HCT116 (cell line): ENCODE results near the gene MYH15. TPM values are rescaled to one million over a fixed set of nuclear protein-coding genes. Genes with fewer than 3 reads are reported as not detected.

Source experiments
- ATAC-seq: fragments of 200-7000 bp; cut with Tn5 transposase; 2 replicates; pipeline ENCODE4 v1.9.1; 2020; ENCODE audit warnings: mild to moderate bottlenecking, moderate library complexity
- BruUV-seq: library from RNA; stranded (reverse); fragments of 400-500 nt; replicated peaks from 2 replicates; lab custom pipeline; 2021; lab: Mats Ljungman, UMichigan
- CTCF ChIA-PET: fragments of 300-600 bp; sonication (Branson Sonifier 250); formaldehyde crosslinking; loops from one replicate; lab custom pipeline; 2021; ENCODE audit warnings: antibody characterized with exemption; lab: Charles Lee
- POLR2A ChIA-PET: fragments of 300-600, 350-600 bp; sonication (Branson Sonifier 250); formaldehyde crosslinking; loops from one replicate; lab custom pipeline; 2021; ENCODE audit warnings: antibody characterized with exemption; lab: Charles Lee
- RAD21 ChIA-PET, 2 experiments: fragments of 300-600 bp; sonication (Branson Sonifier 250); formaldehyde crosslinking; loops; one replicate each; lab custom pipeline; 2023; ENCODE audit warnings: low total read pairs in 2 of 2; ENCODE audit not compliant: uncharacterized antibody in 2 of 2, unreplicated experiment in 2 of 2, low non-redundant PET in 1 of 2; lab: Charles Lee
- DNase-seq: peaks from one replicate; pipeline ENCODE4 v3.0.0-alpha.2; 2010; ENCODE audit warnings: low read depth, low spot score
- H2AFZ ChIP-seq: fragments of 200-600 bp; shearing (Covaris generic), sonication (generic); 2 replicates; pipeline ENCODE4 v1.6.1; 2017; ENCODE audit warnings: low read depth, mixed run types, mixed read lengths, antibody characterized with exemption, low read length; ENCODE audit not compliant: poor library complexity, severe bottlenecking
- H3K27ac ChIP-seq: 2 replicates; pipeline ENCODE4 v1.5.1; 2012; ENCODE audit warnings: low read depth, low read length
- H3K27me3 ChIP-seq: fragments of 200-600 bp; sonication (generic); 2 replicates; pipeline ENCODE4 v1.6.1; 2016; ENCODE audit warnings: mixed run types, low read length, mixed read lengths; ENCODE audit not compliant: insufficient read depth
- H3K36me3 ChIP-seq, 2 experiments: fragments of 200-500 bp in 1 of 2; fragments of 200-600 bp in 1 of 2; sonication (Bioruptor generic) in 1 of 2; sonication (generic) in 1 of 2; 2 replicates each; pipeline versions ENCODE4 v1.5.1 to v1.6.1; 2014 to 2016; ENCODE audit warnings: low read length in 2 of 2, inconsistent platforms in 1 of 2, mixed read lengths in 1 of 2, mixed run types in 1 of 2; ENCODE audit not compliant: insufficient read depth in 2 of 2, control insufficient read depth in 1 of 2
- H3K4me1 ChIP-seq, 2 experiments: fragments of 200-600 bp in 1 of 2; sonication (generic) in 1 of 2; 2 replicates each; pipeline versions ENCODE4 v1.5.1 to v1.6.1; 2012 to 2017; ENCODE audit warnings: low read length in 2 of 2, inconsistent platforms in 1 of 2, mild to moderate bottlenecking in 1 of 2, mixed read lengths in 1 of 2, mixed run types in 1 of 2, moderate library complexity in 1 of 2; ENCODE audit not compliant: insufficient read depth in 2 of 2, control insufficient read depth in 1 of 2
- H3K4me2 ChIP-seq: fragments of 200-600 bp; sonication (generic); 2 replicates; pipeline ENCODE4 v1.6.1; 2017; ENCODE audit warnings: mixed run types, low read length, mixed read lengths
- H3K4me3 ChIP-seq, 2 experiments: fragments of 200-600 bp in 1 of 2; sonication (generic) in 1 of 2; replicated peaks in 1 of 2; 2 replicates each; pipeline ENCODE4 v1.5.1; 2011 to 2016; ENCODE audit warnings: low read length in 2 of 2, control low read depth in 1 of 2, low read depth in 1 of 2, mild to moderate bottlenecking in 1 of 2, mixed read lengths in 1 of 2, mixed run types in 1 of 2
- H3K79me2 ChIP-seq: fragments of 200-600 bp; sonication (generic); 2 replicates; pipeline ENCODE4 v1.6.1; 2017; ENCODE audit warnings: mild to moderate bottlenecking, mixed run types, low read length, moderate library complexity, mixed read lengths; ENCODE audit not compliant: insufficient read depth
- H3K9ac ChIP-seq: fragments of 200-600 bp; sonication (generic); 2 replicates; pipeline ENCODE4 v1.6.1; 2016; ENCODE audit warnings: low read length, mixed read lengths
- H3K9me2 ChIP-seq: fragments of 200-600 bp; sonication (generic), shearing (Covaris generic); 2 replicates; pipeline ENCODE4 v1.6.1; 2017; ENCODE audit warnings: mixed run types, mild to moderate bottlenecking, moderate library complexity; ENCODE audit not compliant: insufficient read depth
- H3K9me3 ChIP-seq, 2 experiments: fragments of 200-500 bp in 1 of 2; fragments of 200-600 bp in 1 of 2; sonication (Bioruptor generic) in 1 of 2; sonication (generic) in 1 of 2; 2 replicates each; pipeline ENCODE4 v1.6.1; 2014 to 2017; ENCODE audit warnings: low read length in 2 of 2, mixed read lengths in 2 of 2, inconsistent platforms in 1 of 2, low read depth in 1 of 2, mild to moderate bottlenecking in 1 of 2, mixed run types in 1 of 2, moderate library complexity in 1 of 2; ENCODE audit not compliant: control insufficient read depth in 1 of 2, insufficient read depth in 1 of 2
- H4K20me1 ChIP-seq: fragments of 200-600 bp; sonication (generic), shearing (Covaris generic); 2 replicates; pipeline ENCODE4 v1.6.1; 2017; ENCODE audit warnings: mixed run types, mild to moderate bottlenecking, moderate library complexity; ENCODE audit not compliant: insufficient read depth
- EGR1 ChIP-seq: IDR thresholded peaks from 2 replicates; pipeline ENCODE4 v1.6.1; 2012; ENCODE audit warnings: low read depth
- ELF1 ChIP-seq: IDR thresholded peaks from 2 replicates; pipeline ENCODE4 v1.6.1; 2012; ENCODE audit warnings: low read depth, borderline replicate concordance
- EZH2phosphoT487 ChIP-seq: fragments of 200-600 bp; IDR thresholded peaks from 2 replicates; pipeline ENCODE4 v1.6.1; 2018; ENCODE audit warnings: antibody characterized with exemption, borderline replicate concordance
- FOSL1 ChIP-seq: IDR thresholded peaks from 2 replicates; pipeline ENCODE4 v1.6.1; 2012; ENCODE audit warnings: low read depth
- POLR2A ChIP-seq: IDR thresholded peaks from 2 replicates; pipeline ENCODE4 v1.7.0; 2011; ENCODE audit warnings: borderline replicate concordance; ENCODE audit not compliant: insufficient read depth, insufficient read length; ENCODE audit errors: extremely low read depth
- SP1 ChIP-seq: IDR thresholded peaks from 2 replicates; pipeline ENCODE4 v1.6.1; 2012; ENCODE audit warnings: low read depth
- intact Hi-C: fragments of 100-400 bp; cut with micrococcal nuclease; formaldehyde crosslinking; loops from 2 replicates; pipeline ENCODE4 v1.10.0; 2022
- total RNA-seq: library from RNA; stranded (reverse); gene quantifications from one replicate; pipeline ENCODE4 v1.2.1, GENCODE V29; 2021; ENCODE audit not compliant: unreplicated experiment

MYH15 gene
- total RNA-seq, 1 experiment from 2014 or later: 11.2 TPM

- DNase-seq (no peak), ATAC-seq (no peak)
- Histone ChIP-seq H3K36me3 (peaks cover 0 to 7% of the 10 kb centered on the region in 2 experiments; a peak in 1 of 4 replicates), H3K79me2 (no peaks in the 10 kb centered on the region), H3K4me3 (no peak overlapping the region), H3K4me2 (peak overlapping the region; percentile 36), H3K9ac (no peak overlapping the region), H3K9me3 (no peaks in the 10 kb centered on the region), H3K9me2 (no peaks in the 10 kb centered on the region), H3K27me3 (no peaks in the 10 kb centered on the region), H4K20me1 (no peaks in the 10 kb centered on the region), H3K27ac (no peak overlapping the region), H2AFZ (no peak overlapping the region), H3K4me1 (peaks cover 0 to 11% of the 10 kb centered on the region in 2 experiments; a peak in 2 of 4 replicates)
- no peak for TF ChIP-seq EGR1
- no peak for TF ChIP-seq ELF1
- TF ChIP-seq FOSL1: peak; percentile 35; the same call in 1 of the 2 replicates
- intact Hi-C loops: no loop called here
- ChIA-PET POLR2A (no interaction called here), RAD21 (no interaction called here), CTCF (no interaction called here)
- no TSS peak for BruUV-seq
Measured at GRCh38 chr3:108462899-108463298, 47.5 kb downstream of the MYH15 start.

- peaks cover 0 to 11% of the 10 kb centered on the region in 2 experiments; a peak in 2 of 4 replicates for H3K4me1 ChIP-seq
- TF ChIP-seq EZH2phosphoT487 (no peak), POLR2A (no peak), SP1 (no peak)
- H3K27ac ChIP-seq: no peak overlapping the region
- intact Hi-C loops: no loop called here
- DNase-seq: no peak
- ChIA-PET CTCF (no interaction called here), RAD21 (no interaction called here), POLR2A (no interaction called here)
- H4K20me1 ChIP-seq: no peaks in the 10 kb centered on the region
- no peaks in the 10 kb centered on the region for H3K9me3 ChIP-seq
- no peaks in the 10 kb centered on the region for H3K79me2 ChIP-seq
- H3K4me2 ChIP-seq: no peak overlapping the region
- BruUV-seq: no TSS peak
- H3K9ac ChIP-seq: no peak overlapping the region
- no peaks in the 10 kb centered on the region for H3K27me3 ChIP-seq
- H3K36me3 ChIP-seq: peaks cover 0 to 7% of the 10 kb centered on the region in 2 experiments; a peak in 1 of 4 replicates
- no peak overlapping the region for H3K4me3 ChIP-seq
- ATAC-seq: no peak
- no peak overlapping the region for H2AFZ ChIP-seq
- H3K9me2 ChIP-seq: no peaks in the 10 kb centered on the region
Measured at GRCh38 chr3:108461661-108462111, 48.7 kb downstream of the MYH15 start.
